ENCODE results near the gene CHSY1. TPM values are rescaled to one million over a fixed set of nuclear protein-coding genes. Genes with fewer than 3 reads are reported as not detected.
"Not testable (repeated sequence)": the region's sequence is repeated elsewhere in the genome, so short reads cannot be mapped to it uniquely, and the experiment has no call there.

Gene CHSY1
- total RNA-seq, 1 experiment from 2014 or later, result 7.4 TPM

GRCh38 chr15:101246391-101246790 is 5.5 kb downstream of the CHSY1 start:
- DNase-seq (ENCODE audit: low spot score), result no peak

- DNase-seq (ENCODE audit: low spot score), result no peak
Measured at GRCh38 chr15:101244889-101245668, 6.8 kb downstream of the CHSY1 start.

- DNase-seq (ENCODE audit: low spot score), result no peak
Measured at GRCh38 chr15:101244036-101244781, 7.6 kb downstream of the CHSY1 start.

GRCh38 chr15:101243420-101243819 is 8.4 kb downstream of the CHSY1 start:
- no peak for DNase-seq (ENCODE audit: low spot score)

GRCh38 chr15:101242999-101243336 is 8.9 kb downstream of the CHSY1 start:
- DNase-seq (ENCODE audit: low spot score), result no peak

- no peak for DNase-seq (ENCODE audit: low spot score)
Measured at GRCh38 chr15:101242160-101242998, 9.5 kb downstream of the CHSY1 start.

- DNase-seq (ENCODE audit: low spot score), result no peak
Measured at GRCh38 chr15:101240358-101240757, 11.5 kb downstream of the CHSY1 start.

GRCh38 chr15:101239724-101240136 is 12.1 kb downstream of the CHSY1 start:
- DNase-seq (ENCODE audit: low spot score), result no peak

GRCh38 chr15:101237251-101237650 is 14.6 kb downstream of the CHSY1 start:
- no peak for DNase-seq (ENCODE audit: low spot score)

- no peak for DNase-seq (ENCODE audit: low spot score)
Measured at GRCh38 chr15:101233651-101234280, 18.1 kb downstream of the CHSY1 start.

GRCh38 chr15:101232677-101233076 is 19.2 kb downstream of the CHSY1 start:
- no peak for DNase-seq (ENCODE audit: low spot score)

GRCh38 chr15:101228313-101228712 is 23.5 kb downstream of the CHSY1 start:
- DNase-seq (ENCODE audit: low spot score), result no peak

- DNase-seq (ENCODE audit: low spot score), result no peak
Measured at GRCh38 chr15:101225658-101226057, 26.2 kb downstream of the CHSY1 start.

- no peak for DNase-seq (ENCODE audit: low spot score)
Measured at GRCh38 chr15:101221902-101222301, 29.9 kb downstream of the CHSY1 start.

- DNase-seq (ENCODE audit: low spot score), result no peak
Measured at GRCh38 chr15:101220060-101220459, 31.8 kb downstream of the CHSY1 start.

- DNase-seq (ENCODE audit: low spot score), result no peak
Measured at GRCh38 chr15:101219441-101219840, 32.4 kb downstream of the CHSY1 start.

GRCh38 chr15:101217446-101217845 is 34.4 kb downstream of the CHSY1 start:
- no peak for DNase-seq (ENCODE audit: low spot score)

- DNase-seq (ENCODE audit: low spot score), result no peak
Measured at GRCh38 chr15:101216100-101216499, 35.7 kb downstream of the CHSY1 start.

- no peak for DNase-seq (ENCODE audit: low spot score)
Measured at GRCh38 chr15:101215681-101216080, 36.2 kb downstream of the CHSY1 start.

- DNase-seq (ENCODE audit: low spot score), result not testable (repeated sequence)
Measured at GRCh38 chr15:101214435-101215097, 37.3 kb downstream of the CHSY1 start.

- DNase-seq (ENCODE audit: low spot score), result no peak
Measured at GRCh38 chr15:101213570-101213969, 38.3 kb downstream of the CHSY1 start.
